ENCODE data around the gene NAB2.

The NAB2 gene

DNA sequence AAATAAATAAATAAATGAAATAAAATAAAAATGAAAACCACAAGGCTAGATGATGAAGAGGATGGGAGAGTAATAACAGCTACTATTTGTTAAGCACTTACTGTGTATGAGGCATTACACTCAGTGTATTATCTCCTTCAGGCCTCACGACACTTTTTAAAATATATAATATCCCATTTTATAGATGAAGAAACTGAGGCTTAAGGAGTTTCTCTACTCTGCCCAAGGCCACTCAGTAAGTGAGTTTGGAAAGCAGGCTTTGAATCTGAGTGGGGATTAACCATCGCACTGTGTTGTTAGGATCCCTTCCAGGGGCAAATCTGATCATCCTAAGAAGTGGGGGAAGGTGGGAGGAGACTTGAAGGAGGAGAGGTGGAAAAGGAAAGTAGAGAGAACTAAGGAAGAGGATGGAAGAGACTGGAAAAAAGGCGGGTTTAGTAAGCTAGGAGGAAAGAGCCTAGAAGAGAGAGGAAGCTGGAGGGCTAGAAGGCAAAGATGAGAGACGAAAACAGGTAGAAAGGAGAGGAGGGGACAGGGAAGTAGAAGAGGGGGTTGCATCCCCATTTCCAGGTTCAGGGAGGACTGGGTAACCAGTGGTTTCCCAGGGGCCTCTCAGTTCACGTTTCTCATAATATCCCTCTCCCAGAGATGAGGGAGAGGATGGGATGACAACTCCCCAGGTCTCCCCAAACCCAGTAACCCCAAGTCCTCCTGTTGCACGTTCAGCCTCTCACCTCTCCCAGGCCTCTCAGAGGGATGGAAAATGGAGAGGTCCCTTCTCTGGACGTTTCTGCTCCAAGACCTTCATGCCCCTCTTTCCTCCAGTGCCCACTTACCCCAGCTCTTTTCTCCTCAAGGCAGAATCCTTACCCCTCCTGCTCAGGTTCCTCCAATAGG, 20.5 kb downstream of the NAB2 start:
- no peak for TF ChIP-seq POLR2AphosphoS5 (IDR thresholded peaks at IDR 0.05; ENCODE audit: low read depth, low read length)

DNA sequence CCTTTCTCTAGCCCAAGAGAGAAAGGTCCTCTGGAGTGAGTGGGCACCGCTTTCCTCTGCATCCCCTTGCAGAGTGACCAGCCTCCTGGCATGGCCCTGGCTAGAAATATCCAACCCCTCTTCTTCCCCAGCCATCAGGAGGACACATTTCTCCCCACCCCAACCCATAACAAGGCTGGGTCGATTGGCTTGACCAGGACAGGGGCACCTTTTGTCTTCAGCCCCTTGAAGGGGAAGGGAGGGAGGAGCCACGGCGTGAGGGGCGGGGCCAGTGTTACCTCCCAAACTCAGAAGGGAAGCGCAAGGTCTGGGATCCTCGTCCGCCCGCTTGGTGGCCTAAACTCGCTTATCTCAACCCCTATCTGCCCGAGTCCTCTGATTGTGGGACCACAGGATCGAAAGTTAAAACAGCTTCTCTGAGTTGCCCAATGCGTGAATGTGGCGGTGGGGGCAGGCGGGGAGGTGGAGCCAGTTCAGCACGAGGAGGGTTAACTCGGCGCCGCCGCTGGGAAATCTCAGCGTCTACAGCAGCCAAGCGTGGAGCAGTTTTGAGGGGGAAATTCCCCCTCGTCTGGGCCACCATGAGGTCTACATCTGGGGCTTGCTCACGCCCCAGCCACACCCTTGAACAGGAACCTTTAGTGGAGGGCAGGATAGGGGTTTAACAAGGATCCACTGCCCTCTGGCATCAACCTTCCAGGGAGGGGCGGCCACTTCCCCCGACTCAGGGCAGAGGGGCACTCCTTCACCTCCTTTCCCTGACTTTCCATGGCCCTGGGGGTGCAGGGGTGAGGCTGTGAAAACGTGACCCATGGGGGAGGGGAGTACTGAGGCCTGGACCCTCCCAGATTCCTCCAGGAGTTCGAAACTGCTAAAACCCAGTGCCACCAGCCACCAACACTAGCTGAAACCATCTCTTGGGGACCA, 21.5 kb downstream of the NAB2 start:
- TF ChIP-seq POLR2AphosphoS5 (IDR thresholded peaks at IDR 0.05; ENCODE audit: low read depth, low read length) (peak; percentile 55; the same call in 1 of the 2 replicates), SIN3A (IDR thresholded peaks at IDR 0.05; ENCODE audit: borderline replicate concordance, insufficient read depth, low read length) (no peak), TAF1 (IDR thresholded peaks at IDR 0.05; ENCODE audit: borderline replicate concordance, insufficient read depth, low read length) (0 out of 2 replicates have a peak, but pooled peaks have one; percentile 27), FOXP2 (optimal IDR thresholded peaks at IDR 0.05; ENCODE audit: borderline replicate concordance, extremely low read depth, extremely low read length, insufficient read depth) (no peak)
- TF ChIP-seq, protein P1, sequence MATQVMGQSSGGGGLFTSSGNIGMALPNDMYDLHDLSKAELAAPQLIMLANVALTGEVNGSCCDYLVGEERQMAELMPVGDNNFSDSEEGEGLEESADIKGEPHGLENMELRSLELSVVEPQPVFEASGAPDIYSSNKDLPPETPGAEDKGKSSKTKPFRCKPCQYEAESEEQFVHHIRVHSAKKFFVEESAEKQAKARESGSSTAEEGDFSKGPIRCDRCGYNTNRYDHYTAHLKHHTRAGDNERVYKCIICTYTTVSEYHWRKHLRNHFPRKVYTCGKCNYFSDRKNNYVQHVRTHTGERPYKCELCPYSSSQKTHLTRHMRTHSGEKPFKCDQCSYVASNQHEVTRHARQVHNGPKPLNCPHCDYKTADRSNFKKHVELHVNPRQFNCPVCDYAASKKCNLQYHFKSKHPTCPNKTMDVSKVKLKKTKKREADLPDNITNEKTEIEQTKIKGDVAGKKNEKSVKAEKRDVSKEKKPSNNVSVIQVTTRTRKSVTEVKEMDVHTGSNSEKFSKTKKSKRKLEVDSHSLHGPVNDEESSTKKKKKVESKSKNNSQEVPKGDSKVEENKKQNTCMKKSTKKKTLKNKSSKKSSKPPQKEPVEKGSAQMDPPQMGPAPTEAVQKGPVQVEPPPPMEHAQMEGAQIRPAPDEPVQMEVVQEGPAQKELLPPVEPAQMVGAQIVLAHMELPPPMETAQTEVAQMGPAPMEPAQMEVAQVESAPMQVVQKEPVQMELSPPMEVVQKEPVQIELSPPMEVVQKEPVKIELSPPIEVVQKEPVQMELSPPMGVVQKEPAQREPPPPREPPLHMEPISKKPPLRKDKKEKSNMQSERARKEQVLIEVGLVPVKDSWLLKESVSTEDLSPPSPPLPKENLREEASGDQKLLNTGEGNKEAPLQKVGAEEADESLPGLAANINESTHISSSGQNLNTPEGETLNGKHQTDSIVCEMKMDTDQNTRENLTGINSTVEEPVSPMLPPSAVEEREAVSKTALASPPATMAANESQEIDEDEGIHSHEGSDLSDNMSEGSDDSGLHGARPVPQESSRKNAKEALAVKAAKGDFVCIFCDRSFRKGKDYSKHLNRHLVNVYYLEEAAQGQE (IDR thresholded peaks at IDR 0.05; ENCODE audit: insufficient read depth in 1 of 2, low read depth in 2 of 2, low read length in 2 of 2) = no peak

DNA sequence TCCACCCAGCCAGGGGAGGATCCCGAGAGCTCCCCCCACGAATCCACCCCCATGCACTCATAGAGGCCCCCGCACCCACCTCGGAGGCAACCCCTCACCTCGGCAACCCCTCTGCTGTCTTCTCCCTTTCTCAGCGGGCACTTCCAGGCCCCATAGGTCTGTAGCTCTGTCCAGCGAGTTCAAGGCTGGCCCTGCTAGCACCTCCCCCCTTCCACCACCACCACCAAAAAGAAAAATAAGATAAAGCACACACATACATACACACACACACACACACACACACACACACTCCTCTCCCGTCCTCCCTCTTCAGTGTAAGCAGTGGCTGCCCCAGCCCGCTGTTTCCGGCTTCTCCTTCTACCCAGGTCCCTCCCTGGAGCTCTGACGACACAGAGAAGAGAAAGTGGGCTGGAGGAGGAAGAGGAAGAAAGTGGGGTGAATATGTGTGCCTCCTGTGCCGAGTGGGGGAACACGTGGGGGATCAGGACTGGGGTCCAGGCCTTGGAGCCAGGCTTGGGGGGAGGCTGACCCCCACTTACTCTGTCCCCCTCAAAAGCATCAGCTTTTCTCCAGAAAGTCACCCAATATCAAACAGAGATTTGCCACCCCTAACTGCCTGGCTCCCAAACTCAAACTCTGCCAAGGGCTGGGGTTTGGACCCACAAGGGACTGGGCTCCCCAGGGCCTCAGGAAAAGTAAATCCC, 22.3 kb downstream of the NAB2 start, which contains the start of gene STAT6:
STAT6 (minus strand) TSS at position 332 of the 704 bp plus-strand sequence. CDS start 3,084 bp downstream, outside the sequence.
- TF ChIP-seq, protein P1 (IDR thresholded peaks at IDR 0.05; ENCODE audit: insufficient read depth in 1 of 2, low read depth in 2 of 2, low read length in 2 of 2) = peak in 1 of 2 experiments; percentile 70; a peak in 2 of 4 replicates
- TF ChIP-seq FOXP2 (optimal IDR thresholded peaks at IDR 0.05; ENCODE audit: borderline replicate concordance, extremely low read depth, extremely low read length, insufficient read depth) (peak; percentile 36), TAF1 (IDR thresholded peaks at IDR 0.05; ENCODE audit: borderline replicate concordance, insufficient read depth, low read length) (no peak), SIN3A (IDR thresholded peaks at IDR 0.05; ENCODE audit: borderline replicate concordance, insufficient read depth, low read length) (no peak), POLR2AphosphoS5 (IDR thresholded peaks at IDR 0.05; ENCODE audit: low read depth, low read length) (peak; percentile 65)

DNA sequence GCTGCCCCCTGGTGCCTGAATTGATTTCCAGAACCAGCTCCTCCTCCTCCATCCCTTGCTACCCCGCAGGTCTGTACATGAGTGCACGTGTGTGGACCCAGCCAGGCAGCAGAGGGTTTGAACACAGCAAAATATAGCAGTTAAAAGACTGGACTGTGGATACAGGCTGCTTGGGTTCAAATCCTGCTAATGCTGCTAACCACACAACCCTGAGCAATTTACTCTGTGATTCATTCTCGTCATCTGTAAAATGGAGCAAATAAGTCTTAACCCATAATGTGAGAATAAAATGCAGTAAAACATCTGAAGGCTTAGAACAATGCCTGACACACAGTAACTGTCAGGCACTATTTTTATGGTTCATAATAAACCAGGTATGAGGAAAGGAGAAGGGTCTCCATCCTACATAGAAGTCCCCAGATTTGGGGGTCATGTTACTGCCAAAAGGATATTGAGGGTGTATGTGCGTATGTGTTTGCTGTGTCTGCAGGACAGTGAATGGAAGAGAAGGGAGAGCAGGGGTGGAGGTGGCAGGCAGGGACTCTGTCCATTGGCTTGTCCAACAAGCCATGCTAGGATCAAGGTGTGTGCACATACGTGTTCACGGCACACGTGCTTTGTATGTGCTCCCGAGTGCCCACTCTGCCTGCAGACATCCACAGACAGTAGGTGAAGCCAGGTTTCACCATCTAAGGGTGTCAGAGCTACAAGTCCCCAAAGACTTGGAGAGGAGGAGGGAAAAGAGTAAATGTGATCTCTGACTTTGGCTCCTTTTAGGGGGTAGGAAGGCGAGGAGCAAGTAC, 23.8 kb downstream of the NAB2 start:
- TF ChIP-seq SIN3A (IDR thresholded peaks at IDR 0.05; ENCODE audit: borderline replicate concordance, insufficient read depth, low read length) = no peak

DNA sequence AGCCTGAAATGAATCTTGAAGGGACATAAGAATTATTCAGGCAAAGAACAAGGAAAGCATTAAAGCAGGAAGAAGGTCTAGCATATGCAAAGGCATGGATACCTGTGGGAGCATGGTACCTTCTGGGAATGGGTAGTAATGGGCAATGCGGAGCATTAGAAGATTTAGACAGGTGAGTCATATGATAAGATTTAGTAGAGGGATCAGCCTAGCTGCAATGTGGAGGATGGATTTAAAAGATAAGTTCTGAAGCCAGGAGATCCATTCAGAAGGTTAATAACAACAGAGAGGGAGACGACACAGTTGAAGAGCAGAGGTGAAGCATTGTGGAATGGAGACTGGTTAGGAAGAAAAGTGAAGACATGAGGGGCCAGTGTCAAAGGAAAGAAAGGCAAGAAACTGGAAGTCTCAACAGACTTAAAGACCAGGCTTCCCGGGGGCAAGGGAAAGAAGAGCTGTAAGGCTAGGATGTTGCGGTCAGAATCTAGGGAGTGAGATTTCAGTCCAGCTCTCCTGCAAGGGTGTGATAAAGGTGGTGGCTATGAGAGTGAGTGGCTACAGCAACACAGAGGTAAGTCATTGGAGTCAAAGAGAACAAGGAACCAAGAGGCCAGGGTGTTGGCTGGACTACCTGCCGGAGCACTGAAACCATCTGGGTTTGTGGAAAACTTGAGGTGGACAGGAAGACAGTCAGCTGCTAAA, 27.8 kb downstream of the NAB2 start:
- TF ChIP-seq FOXP2 (optimal IDR thresholded peaks at IDR 0.05; ENCODE audit: borderline replicate concordance, extremely low read depth, extremely low read length, insufficient read depth) (no peak), TAF1 (IDR thresholded peaks at IDR 0.05; ENCODE audit: borderline replicate concordance, insufficient read depth, low read length) (no peak), SIN3A (IDR thresholded peaks at IDR 0.05; ENCODE audit: borderline replicate concordance, insufficient read depth, low read length) (no peak), POLR2AphosphoS5 (IDR thresholded peaks at IDR 0.05; ENCODE audit: low read depth, low read length) (no peak)
- TF ChIP-seq, protein P1 (IDR thresholded peaks at IDR 0.05; ENCODE audit: insufficient read depth in 1 of 2, low read depth in 2 of 2, low read length in 2 of 2) = no peak
